GM21447 (cell line): ENCODE data around the gene ACTR1B.
"Not testable (repeated sequence)": the region's sequence is repeated elsewhere in the genome, so short reads cannot be mapped to it uniquely, and the experiment has no call there.

Source experiments
- ATAC-seq: cut with Tn5 transposase; IDR thresholded peaks from one replicate; pipeline ENCODE4 v1.9.1; 2021; ENCODE audit not compliant: unreplicated experiment

The ACTR1B gene

DNA sequence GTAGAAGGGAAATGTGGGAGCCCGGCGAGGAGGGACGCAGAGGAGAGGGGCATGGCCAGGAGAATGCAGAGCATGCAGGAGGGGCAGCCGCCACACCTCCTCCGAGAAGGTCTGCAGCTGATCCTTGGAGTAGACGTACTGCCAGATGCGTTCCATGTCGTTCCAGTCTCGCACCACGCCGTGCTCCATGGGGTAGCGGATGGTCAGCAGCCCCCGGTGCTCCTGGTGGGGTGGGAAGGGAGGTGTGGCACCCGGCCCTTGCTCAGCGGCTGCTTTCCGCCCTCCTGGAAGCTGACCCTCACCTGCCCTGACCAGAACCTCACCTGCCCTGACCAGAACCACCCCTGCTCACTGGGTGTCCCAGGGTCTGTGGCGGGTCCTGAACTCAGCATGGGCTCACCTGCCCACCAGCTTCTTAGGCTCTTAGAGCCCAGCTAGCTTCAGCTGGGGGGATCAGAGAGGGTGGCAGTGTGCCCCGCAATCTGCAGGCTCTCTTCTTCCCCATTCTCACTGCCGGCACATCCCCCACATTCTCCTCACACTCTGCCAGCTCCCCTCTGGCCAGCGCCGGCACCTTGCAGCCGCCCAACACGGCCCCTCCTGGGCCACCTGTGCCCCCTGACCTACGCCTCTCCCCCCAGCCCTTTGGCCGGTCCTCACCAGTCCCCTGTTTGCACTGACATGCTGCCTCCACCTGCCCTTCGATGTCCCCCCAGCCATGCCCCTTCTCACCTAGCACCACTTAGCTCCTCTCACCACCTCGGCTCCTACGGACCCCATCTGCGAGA is 4.4 kb downstream of the ACTR1B start:
- ATAC-seq = no peak

GRCh38 chr2:97658691-97659157 is 5.1 kb downstream of the ACTR1B start:
- ATAC-seq = no peak

- no peak for ATAC-seq
Measured at GRCh38 chr2:97657986-97658690, 5.7 kb downstream of the ACTR1B start.

- no peak for ATAC-seq
Measured at GRCh38 chr2:97656905-97657587, 6.8 kb downstream of the ACTR1B start.

DNA sequence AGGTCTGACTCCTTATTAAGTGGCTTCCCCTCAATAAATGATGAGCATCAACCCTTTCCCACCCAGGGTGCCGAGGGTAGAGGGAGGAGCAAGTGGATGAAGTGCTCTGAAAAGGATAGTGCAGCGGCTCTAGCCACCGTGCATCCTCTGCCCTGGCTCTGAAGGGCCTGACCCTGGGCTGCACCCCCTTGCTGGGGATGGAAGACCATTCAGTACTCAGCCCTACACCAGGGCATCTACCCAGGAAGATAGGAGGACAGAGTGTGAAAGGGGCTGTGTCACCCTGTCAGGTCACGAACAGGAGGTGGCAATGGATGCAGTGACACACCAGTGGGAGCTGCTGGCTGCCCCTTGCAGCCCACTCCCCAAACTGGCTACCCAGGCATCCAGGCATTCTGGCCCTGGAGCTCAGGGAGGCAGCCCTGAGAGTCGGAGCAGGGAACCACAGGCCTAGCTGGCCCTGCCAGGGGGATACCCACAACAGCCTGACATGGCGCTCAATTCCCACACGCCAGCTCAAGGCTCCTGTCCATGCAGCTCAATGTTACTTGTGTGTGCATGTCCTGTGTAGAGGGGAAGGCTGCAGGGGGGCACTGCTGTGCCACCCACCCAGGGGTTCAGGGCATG is 7.6 kb downstream of the ACTR1B start:
- ATAC-seq = no peak

DNA sequence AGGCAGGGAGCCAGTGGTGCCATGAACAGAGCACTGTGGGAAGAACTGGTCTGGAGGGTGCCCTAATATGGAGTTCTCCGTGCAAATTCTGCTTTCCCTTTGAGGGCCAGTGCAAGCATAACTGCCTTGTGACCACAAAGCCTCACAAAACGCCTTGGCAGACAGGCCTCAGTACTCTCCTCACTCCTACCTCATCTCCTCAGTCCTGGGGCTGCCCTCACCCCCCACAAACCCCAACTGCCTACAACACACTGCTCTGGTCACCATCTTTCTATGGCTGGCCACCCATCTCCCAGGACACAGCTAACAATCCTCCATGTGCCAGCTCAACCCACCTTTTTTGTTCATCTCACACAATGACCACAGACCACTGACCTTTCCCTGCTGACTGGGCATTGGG is 9.1 kb downstream of the ACTR1B start:
- ATAC-seq = no peak

GRCh38 chr2:97654309-97654708 is 9.5 kb downstream of the ACTR1B start:
- no peak for ATAC-seq

DNA sequence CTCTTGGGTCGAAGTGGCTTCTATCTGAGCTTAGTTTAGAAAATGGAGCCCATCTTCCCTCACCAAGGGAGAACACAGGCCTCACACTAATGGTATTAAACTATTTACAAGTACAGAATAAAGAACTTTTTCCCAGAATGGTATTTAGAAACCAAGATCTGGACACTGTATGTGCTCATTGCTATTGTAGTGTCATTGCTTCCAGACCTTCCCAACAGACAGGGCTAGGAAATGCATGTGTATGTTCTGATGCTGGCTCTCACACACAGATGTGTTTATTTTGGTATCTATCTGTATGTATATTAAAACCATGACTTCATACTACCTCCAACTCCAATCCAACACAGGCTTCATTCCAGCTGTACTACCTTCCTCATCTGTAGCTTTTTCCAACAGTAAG is 10.0 kb downstream of the ACTR1B start:
- no peak for ATAC-seq

DNA sequence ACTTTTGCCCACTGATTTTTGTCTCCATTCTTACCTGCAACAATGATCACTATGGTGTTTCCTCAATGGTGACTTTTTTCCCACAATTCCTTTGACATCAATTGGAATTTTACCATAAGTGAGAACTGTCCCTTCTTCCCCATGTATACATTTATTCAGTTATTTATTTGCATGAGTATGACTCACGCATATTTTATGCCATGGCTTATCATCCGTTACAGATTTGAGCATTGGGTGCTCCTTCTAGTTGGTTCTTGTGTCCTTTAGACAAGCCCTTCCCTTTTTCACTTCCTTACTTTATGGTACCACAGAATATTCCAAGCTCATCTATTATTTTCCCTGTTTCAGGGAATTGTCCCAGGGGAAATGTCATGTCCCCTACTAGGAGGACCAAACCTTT is 10.4 kb downstream of the ACTR1B start:
- no peak for ATAC-seq

DNA sequence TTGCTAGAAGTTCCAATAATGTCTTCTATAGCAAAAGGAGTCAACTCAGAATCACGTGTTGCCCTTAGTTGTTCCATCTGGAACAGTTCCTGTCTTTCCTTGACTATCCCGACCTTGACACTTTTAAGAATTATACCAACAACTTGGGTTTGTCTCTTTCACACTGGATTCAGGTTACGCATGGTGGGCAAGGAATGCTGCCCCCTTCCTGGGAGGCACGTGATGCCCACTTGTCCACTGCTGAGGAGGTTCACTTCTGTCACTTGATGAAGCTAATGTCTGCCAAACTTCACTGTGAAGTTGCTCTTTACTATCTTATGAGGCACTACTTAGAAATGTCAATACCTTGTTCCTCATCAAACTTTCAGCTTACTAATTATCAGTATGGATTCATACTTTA is 12.7 kb downstream of the ACTR1B start:
- no peak for ATAC-seq

GRCh38 chr2:97646977-97647376 is 16.9 kb downstream of the ACTR1B start:
- ATAC-seq = no peak

DNA sequence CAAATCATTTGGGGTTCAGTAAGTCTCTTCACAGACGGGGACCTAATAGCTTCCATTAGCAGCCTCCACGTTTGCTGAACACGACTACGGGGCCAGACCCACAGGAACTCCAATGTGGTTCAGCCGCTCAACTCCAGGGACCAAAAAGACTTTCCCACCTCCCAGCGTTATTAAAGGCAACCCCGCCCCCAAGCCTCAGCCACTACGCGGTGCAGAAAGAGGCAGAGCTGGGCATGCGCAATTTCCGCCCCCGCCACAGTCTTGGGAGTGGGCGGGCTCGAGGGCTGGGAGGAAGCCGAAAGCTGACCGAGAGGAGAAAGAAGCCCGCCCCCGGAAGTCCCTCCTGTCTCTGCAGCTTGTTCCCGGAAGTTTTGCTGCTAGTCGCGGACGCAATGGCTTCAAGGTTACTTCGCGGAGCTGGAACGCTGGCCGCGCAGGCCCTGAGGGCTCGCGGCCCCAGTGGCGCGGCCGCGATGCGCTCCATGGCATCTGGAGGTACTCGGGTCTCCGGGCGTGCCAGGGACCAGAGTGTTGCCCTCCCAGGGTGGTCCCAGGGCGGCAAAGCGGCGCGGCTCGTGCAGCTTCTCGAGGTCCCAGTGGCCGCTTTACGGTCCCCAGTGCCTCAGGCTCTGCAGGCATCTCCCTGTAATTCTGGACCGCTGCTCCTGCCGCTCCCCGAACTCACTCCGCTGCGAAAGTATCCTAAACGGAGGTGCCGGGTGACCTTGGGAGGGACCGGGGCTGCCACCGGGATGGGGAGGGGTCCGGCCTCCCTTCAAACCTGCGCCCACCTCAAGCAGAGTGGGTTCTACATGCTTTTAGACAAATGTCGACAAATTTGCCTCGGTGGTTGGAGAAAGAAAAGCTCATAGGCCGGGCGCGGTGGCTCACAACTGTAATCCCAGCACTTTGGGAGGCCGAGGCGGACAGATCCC is 17.9 kb downstream of the ACTR1B start, which contains the start of gene COX5B:
COX5B (plus strand) TSS at position 368 of the 935 bp plus-strand sequence; CDS start at position 393, 25 bp downstream.
- ATAC-seq = peak; percentile 95

DNA sequence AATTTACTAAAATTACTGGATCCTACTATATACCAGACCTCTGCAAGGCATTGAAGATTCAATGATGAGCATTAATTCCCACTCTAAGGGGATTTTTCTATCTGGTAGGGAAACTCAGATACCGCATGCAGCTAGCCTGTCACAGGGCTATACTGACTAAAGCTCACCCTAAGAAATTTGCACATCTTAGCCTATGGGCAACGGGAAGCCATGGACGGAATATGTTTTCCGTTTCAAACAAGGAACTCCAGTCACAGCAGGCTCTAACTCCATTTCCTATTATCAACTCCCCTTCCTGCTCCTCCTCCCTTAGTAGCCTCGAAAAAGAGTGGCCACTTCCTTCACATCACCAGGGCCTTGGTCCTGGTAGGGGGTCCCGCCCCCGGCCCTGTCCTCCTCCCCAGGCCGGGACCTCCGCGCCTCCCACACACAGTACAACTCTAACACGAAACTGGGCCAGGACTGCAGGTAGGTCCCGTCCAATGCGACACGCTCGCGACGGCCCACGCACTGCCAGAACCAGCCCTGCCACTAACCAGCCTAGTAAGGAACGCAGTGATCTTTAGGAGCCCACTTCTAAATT is 18.6 kb downstream of the ACTR1B start:
- ATAC-seq = peak; percentile 28

DNA sequence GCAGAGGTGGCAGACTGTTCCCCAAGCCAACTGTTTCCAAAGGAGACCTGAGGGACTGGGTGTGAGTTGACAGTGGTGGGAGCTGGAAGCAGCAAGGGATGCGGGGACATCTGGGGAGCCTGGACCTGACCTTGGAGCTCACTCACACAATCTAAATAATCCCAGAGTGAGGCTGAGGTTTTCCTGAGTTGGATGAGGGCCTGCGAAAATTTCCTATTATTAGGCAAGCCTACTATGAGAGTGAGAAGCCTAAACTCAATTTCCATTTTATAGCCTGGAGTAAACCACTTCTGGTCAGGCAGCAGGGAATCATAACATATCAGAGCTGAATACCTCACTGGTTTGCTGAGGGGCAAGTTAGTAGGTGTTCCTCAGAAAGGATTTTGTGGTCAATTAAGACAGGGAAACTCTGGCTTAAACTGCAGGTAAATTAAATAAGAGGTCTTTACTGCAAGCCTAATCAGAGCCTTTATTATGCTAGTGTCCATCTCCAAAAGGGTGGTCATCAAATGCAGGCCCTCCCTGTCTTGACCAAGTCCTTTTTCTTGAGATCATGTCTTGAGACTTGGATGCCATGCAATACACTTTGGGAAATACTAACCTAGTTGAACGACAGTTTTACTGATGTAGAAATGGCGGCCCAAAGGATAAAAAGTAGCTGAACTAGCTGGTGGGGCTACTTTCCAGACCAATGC is 19.7 kb downstream of the ACTR1B start:
- no peak for ATAC-seq

GRCh38 chr2:97626049-97626430 is 37.8 kb downstream of the ACTR1B start:
- not testable (repeated sequence) for ATAC-seq

- ATAC-seq = not testable (repeated sequence)
Measured at GRCh38 chr2:97625354-97626048, 38.3 kb downstream of the ACTR1B start.

GRCh38 chr2:97622976-97623375 is 40.9 kb downstream of the ACTR1B start:
- not testable (repeated sequence) for ATAC-seq

GRCh38 chr2:97620492-97620891 is 43.4 kb downstream of the ACTR1B start:
- ATAC-seq = not testable (repeated sequence)
